ENCODE data around the gene TMEM171. TPM values are rescaled to one million over a fixed set of nuclear protein-coding genes. Genes with fewer than 3 reads are reported as not detected.

TMEM171 gene
- total RNA-seq, 1 experiment from 2014 or later: 2.1 TPM

GRCh38 chr5:73106335-73106734 is 14.0 kb upstream of the TMEM171 start:
- in situ Hi-C loops (cut with HindIII; ENCODE audit: low pct_unique_long_range_greater_than_20kb, low sequenced_read_pairs): no loop called here
- Histone ChIP-seq H3K36me3 (ENCODE audit: control insufficient read depth, insufficient read depth, low read length) (no peaks in the 10 kb centered on the region), H3K4me3 (ENCODE audit: low read depth in 2 of 2, low read length in 2 of 2) (no peak overlapping the region), H3K27me3 (ENCODE audit: control insufficient read depth, insufficient read depth, low read length) (no peaks in the 10 kb centered on the region), H3K4me1 (ENCODE audit: control insufficient read depth, insufficient read depth, low read length) (no peaks in the 10 kb centered on the region), H3K9me3 (ENCODE audit: control insufficient read depth, insufficient read depth, low read depth, low read length) (no peaks in the 10 kb centered on the region), H3K27ac (ENCODE audit: low read length) (no peak overlapping the region)
- DNase-seq (ENCODE audit: low read depth, low spot score) (no peak), ATAC-seq (no peak)
- intact Hi-C loops (cut with micrococcal nuclease; ENCODE audit: unreplicated experiment): no loop called here
- no TSS peak for BruUV-seq (replicated peaks)
- ChIA-PET POLR2A (no interaction called here), CTCF (no interaction called here)
- TF ChIP-seq CTCF (IDR thresholded peaks at IDR 0.05) (no peak), REST (IDR thresholded peaks at IDR 0.05; ENCODE audit: insufficient read depth in 1 of 2, low read depth in 2 of 2, low read length in 1 of 2) (no peak), POLR2AphosphoS5 (IDR thresholded peaks at IDR 0.05; ENCODE audit: low read depth, low read length) (no peak), SIN3A (IDR thresholded peaks at IDR 0.05; ENCODE audit: borderline replicate concordance, insufficient read depth, low read depth, low read length) (no peak), TCF7L2 (IDR thresholded peaks at IDR 0.05; ENCODE audit: low read depth, low read length) (no peak)

DNA sequence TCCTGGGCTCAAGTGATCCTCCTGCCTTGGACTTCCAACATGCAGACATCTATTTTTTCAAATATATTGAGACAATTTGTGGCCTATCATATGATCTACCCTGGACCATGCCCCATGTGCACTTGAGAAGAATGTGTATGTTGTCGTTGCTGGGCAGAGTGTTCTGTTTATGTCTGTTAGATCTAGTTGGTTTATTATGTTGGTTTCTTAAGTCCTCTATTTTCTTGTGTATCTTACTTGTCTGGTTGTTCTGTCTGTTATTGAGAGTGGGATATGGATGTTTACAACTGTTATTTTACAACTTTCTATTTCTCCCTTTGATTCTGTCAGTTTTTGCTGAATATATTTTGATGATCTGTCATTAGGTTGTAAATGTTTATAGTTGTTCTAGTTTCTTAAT is 10.2 kb upstream of the TMEM171 start:
- in situ Hi-C loops (cut with HindIII; ENCODE audit: low pct_unique_long_range_greater_than_20kb, low sequenced_read_pairs) (no loop called here), intact Hi-C loops (cut with micrococcal nuclease; ENCODE audit: unreplicated experiment) (no loop called here)
- ChIA-PET POLR2A (interaction anchor here (0.6 kb wide), 1 partner anchor 61 kb away, joined by 3 read pairs; no protein-coding TSS in a partner anchor), CTCF (no interaction called here)
- no peak for TF ChIP-seq SIN3A (IDR thresholded peaks at IDR 0.05; ENCODE audit: borderline replicate concordance, insufficient read depth, low read depth, low read length)
- TF ChIP-seq REST (IDR thresholded peaks at IDR 0.05; ENCODE audit: insufficient read depth in 1 of 2, low read depth in 2 of 2, low read length in 1 of 2): no peak
- no peak for TF ChIP-seq POLR2AphosphoS5 (IDR thresholded peaks at IDR 0.05; ENCODE audit: low read depth, low read length)
- TF ChIP-seq TCF7L2 (IDR thresholded peaks at IDR 0.05; ENCODE audit: low read depth, low read length): no peak
- TF ChIP-seq CTCF (IDR thresholded peaks at IDR 0.05): no peak
- ATAC-seq (no peak), DNase-seq (ENCODE audit: low read depth, low spot score) (no peak)
- Histone ChIP-seq H3K27me3 (ENCODE audit: control insufficient read depth, insufficient read depth, low read length) (no peaks in the 10 kb centered on the region), H3K36me3 (ENCODE audit: control insufficient read depth, insufficient read depth, low read length) (no peaks in the 10 kb centered on the region), H3K9me3 (ENCODE audit: control insufficient read depth, insufficient read depth, low read depth, low read length) (no peaks in the 10 kb centered on the region), H3K4me3 (ENCODE audit: low read depth in 2 of 2, low read length in 2 of 2) (no peak overlapping the region), H3K4me1 (ENCODE audit: control insufficient read depth, insufficient read depth, low read length) (no peaks in the 10 kb centered on the region), H3K27ac (ENCODE audit: low read length) (no peak overlapping the region)
- BruUV-seq (replicated peaks): no TSS peak
